ENCODE results near the gene UNC5CL.

GRCh38 chr6:40988634-40989033 lies 50.4 kb downstream of the UNC5CL start:
- TF ChIP-seq CTCF (IDR thresholded peaks at IDR 0.05 in 2 of 3, conservative IDR thresholded peaks at IDR 0.05 in 1 of 3; ENCODE audit: borderline replicate concordance in 1 of 3, insufficient read depth in 1 of 3, low read depth in 2 of 3, low read length in 2 of 3) (no peak), EZH2phosphoT487 (IDR thresholded peaks at IDR 0.05; ENCODE audit: borderline replicate concordance) (no peak), REST (IDR thresholded peaks at IDR 0.05; ENCODE audit: low read depth) (no peak), POLR2A (IDR thresholded peaks at IDR 0.05; ENCODE audit: borderline replicate concordance, extremely low read depth, insufficient read depth, insufficient read length) (no peak), TCF7L2 (IDR thresholded peaks at IDR 0.05; ENCODE audit: borderline replicate concordance, extremely low read depth, insufficient read depth, insufficient read length) (no peak), EGR1 (IDR thresholded peaks at IDR 0.05; ENCODE audit: low read depth) (no peak), SP1 (IDR thresholded peaks at IDR 0.05; ENCODE audit: low read depth) (no peak), POLR2AphosphoS5 (IDR thresholded peaks at IDR 0.05; ENCODE audit: low read depth, low read length) (no peak), CEBPB (IDR thresholded peaks at IDR 0.05; ENCODE audit: low read depth) (no peak), EZH2 (IDR thresholded peaks at IDR 0.05) (no peak)
